GM19463 (cell line): ENCODE data around the gene FOSB.
A peak's percentile ranks its signal among the peaks of the same experiment; 100 is the strongest.

ENCODE experiments used
- ATAC-seq: cut with Tn5 transposase; IDR thresholded peaks from one replicate; pipeline ENCODE4 v1.9.1; 2021; ENCODE audit warnings: mild to moderate bottlenecking, moderate library complexity; ENCODE audit not compliant: unreplicated experiment

FOSB gene

GRCh38 chr19:45478454-45479238, 10.8 kb downstream of the FOSB start:
- peak; percentile 78 for ATAC-seq

- ATAC-seq, result no peak
These were observed 15.2 kb downstream of the FOSB start for GRCh38 chr19:45483033-45483432.

- ATAC-seq, result no peak
These were observed 16.6 kb downstream of the FOSB start for GRCh38 chr19:45484273-45484945.

GRCh38 chr19:45485305-45486077, 17.7 kb downstream of the FOSB start:
- peak; percentile 85 for ATAC-seq

- ATAC-seq, result no peak
These were observed 20.9 kb downstream of the FOSB start for GRCh38 chr19:45488708-45489107.

- ATAC-seq, result no peak
These were observed 21.5 kb downstream of the FOSB start for GRCh38 chr19:45489216-45489855.

- no peak for ATAC-seq
These were observed 24.4 kb downstream of the FOSB start for GRCh38 chr19:45492137-45492626.

- ATAC-seq, result no peak
These were observed 25.1 kb downstream of the FOSB start for GRCh38 chr19:45492627-45493470.

- no peak for ATAC-seq
These were observed 26.6 kb downstream of the FOSB start for GRCh38 chr19:45494261-45494916.

- ATAC-seq, result no peak
These were observed 27.4 kb downstream of the FOSB start for GRCh38 chr19:45495178-45495577.

GRCh38 chr19:45496349-45496953, 28.7 kb downstream of the FOSB start:
- no peak for ATAC-seq

GRCh38 chr19:45497791-45498190, 30.0 kb downstream of the FOSB start:
- ATAC-seq, result no peak

- ATAC-seq, result no peak
These were observed 30.8 kb downstream of the FOSB start, which contains the start of gene PPM1N for GRCh38 chr19:45498411-45499195. Gene PPM1N (plus strand): TSS chr19:45498443. CDS start chr19:45498473, 30 bp downstream.

- ATAC-seq, result no peak
These were observed 31.7 kb downstream of the FOSB start for GRCh38 chr19:45499196-45500180.

- ATAC-seq, result no peak
These were observed 33.3 kb downstream of the FOSB start for GRCh38 chr19:45500918-45501729.

- no peak for ATAC-seq
These were observed 33.9 kb downstream of the FOSB start for GRCh38 chr19:45501730-45502014.
